SK-N-SH (cell line): ENCODE measurements around the gene SPAG9. TPM values are rescaled to one million over a fixed set of nuclear protein-coding genes. Genes with fewer than 3 reads are reported as not detected.

Experiments used
- CTCF ChIA-PET: fragments of 300-600, 350-600 bp; formaldehyde crosslinking; extraction: SDS; loops from one replicate; lab custom pipeline; 2021; lab: Yijun Ruan, JAX
- POLR2A ChIA-PET: fragments of 350-600 bp; sonication (Branson Sonifier 250); formaldehyde crosslinking; extraction: SDS; loops from one replicate; lab custom pipeline; 2020; ENCODE audit warnings: antibody characterized with exemption, inconsistent platforms; lab: Yijun Ruan, JAX
- DNase-seq: peaks from one replicate; pipeline ENCODE4 v3.0.0; 2012
- H2AFZ ChIP-seq: fragments of 200-600 bp; sonication (generic); 2 replicates; pipeline ENCODE4 v1.8.1; 2016; ENCODE audit warnings: antibody characterized with exemption, mild to moderate bottlenecking, low read depth
- H3F3A ChIP-seq: fragments of 200-600 bp; sonication (generic); replicated peaks from 2 replicates; pipeline ENCODE3; 2016; ENCODE audit warnings: antibody characterized with exemption, mild to moderate bottlenecking; ENCODE audit not compliant: insufficient read depth
- H3K27ac ChIP-seq, 2 experiments: fragments of 200-500 bp in 1 of 2; fragments of 200-600 bp in 1 of 2; sonication (Bioruptor generic) in 1 of 2; sonication (generic), shearing (Covaris generic) in 1 of 2; 2 replicates each; pipeline versions ENCODE4 v1.5.1 to v1.6.1; 2014 to 2016; ENCODE audit warnings: low read depth in 2 of 2, inconsistent platforms in 1 of 2, low read length in 1 of 2, mild to moderate bottlenecking in 1 of 2, mixed read lengths in 1 of 2
- H3K27me3 ChIP-seq: fragments of 200-600 bp; sonication (generic), shearing (Covaris generic); 2 replicates; pipeline ENCODE4 v1.6.1; 2016; ENCODE audit warnings: mixed run types; ENCODE audit not compliant: insufficient read depth
- H3K36me3 ChIP-seq, 2 experiments: fragments of 200-500 bp in 1 of 2; fragments of 200-600 bp in 1 of 2; sonication (Bioruptor generic) in 1 of 2; sonication (generic) in 1 of 2; replicated peaks in 1 of 2; 2 replicates each; pipeline versions ENCODE3 to v1.5.1; 2014 to 2016; ENCODE audit warnings: low read length in 1 of 2, mild to moderate bottlenecking in 1 of 2; ENCODE audit not compliant: insufficient read depth in 2 of 2, control insufficient read depth in 1 of 2
- H3K4me1 ChIP-seq, 2 experiments: fragments of 200-500 bp in 1 of 2; fragments of 200-600 bp in 1 of 2; sonication (Bioruptor generic) in 1 of 2; sonication (generic), shearing (Covaris generic) in 1 of 2; 2 replicates each; pipeline versions ENCODE4 v1.5.1 to v1.6.1; 2014 to 2016; ENCODE audit warnings: low read depth in 1 of 2, low read length in 1 of 2, mixed run types in 1 of 2; ENCODE audit not compliant: insufficient read depth in 2 of 2, control insufficient read depth in 1 of 2
- H3K4me2 ChIP-seq: fragments of 200-600 bp; sonication (generic), shearing (Covaris generic); 2 replicates; pipeline ENCODE4 v1.6.1; 2017; ENCODE audit warnings: mixed run types
- H3K4me3 ChIP-seq, 2 experiments: fragments of 200-500 bp in 1 of 2; fragments of 200-600 bp in 1 of 2; sonication (Bioruptor generic) in 1 of 2; sonication (generic), shearing (Covaris generic) in 1 of 2; 2 replicates each; pipeline versions ENCODE4 v1.5.1 to v1.8.1; 2014 to 2016; ENCODE audit warnings: low read depth in 2 of 2, inconsistent platforms in 1 of 2, low read length in 1 of 2, mild to moderate bottlenecking in 1 of 2, mixed read lengths in 1 of 2, moderate library complexity in 1 of 2
- H3K79me2 ChIP-seq: fragments of 200-600 bp; sonication (generic); 2 replicates; pipeline ENCODE4 v1.8.1; 2017; ENCODE audit warnings: mild to moderate bottlenecking; ENCODE audit not compliant: insufficient read depth
- H3K9ac ChIP-seq: fragments of 200-600 bp; sonication (generic); 2 replicates; pipeline ENCODE4 v1.6.1; 2017; ENCODE audit warnings: mixed run types
- H3K9me2 ChIP-seq: fragments of 200-600 bp; sonication (generic); 2 replicates; pipeline ENCODE4 v1.6.1; 2017; ENCODE audit warnings: mixed run types
- H3K9me3 ChIP-seq: fragments of 200-600 bp; sonication (generic); 2 replicates; pipeline ENCODE4 v1.6.1; 2017; ENCODE audit warnings: mixed run types, mild to moderate bottlenecking, moderate library complexity
- H4K20me1 ChIP-seq: fragments of 200-600 bp; sonication (generic); 2 replicates; pipeline ENCODE4 v1.6.1; 2017; ENCODE audit warnings: mild to moderate bottlenecking, mixed run types; ENCODE audit not compliant: insufficient read depth
- CHD2 ChIP-seq: fragments of 150-350 bp; IDR thresholded peaks from 2 replicates; pipeline ENCODE4 v1.6.1; 2018; ENCODE audit warnings: low read length; ENCODE audit not compliant: partially characterized antibody
- CTCF ChIP-seq: fragments of 200-600 bp; sonication (generic); IDR thresholded peaks from 2 replicates; pipeline ENCODE4 v1.6.1; 2017; ENCODE audit warnings: antibody characterized with exemption, mild to moderate bottlenecking, moderate library complexity
- EP300 ChIP-seq, 2 experiments: IDR thresholded peaks; 2 replicates each; pipeline versions ENCODE4 v1.4.0 to v1.6.1; 2012; ENCODE audit warnings: borderline replicate concordance in 1 of 2, low read depth in 1 of 2, low read length in 1 of 2
- EZH2phosphoT487 ChIP-seq: fragments of 200-600 bp; sonication (generic); IDR thresholded peaks from 2 replicates; pipeline ENCODE4 v1.6.1; 2017; ENCODE audit warnings: low read depth, mixed run types, mild to moderate bottlenecking, antibody characterized with exemption, moderate library complexity, borderline replicate concordance
- GATA2 ChIP-seq: sonication (generic); formaldehyde crosslinking; IDR thresholded peaks from 2 replicates; pipeline ENCODE4 v1.5.0; 2020; ENCODE audit warnings: mild to moderate bottlenecking, missing genetic modification reagents
- IRF3 ChIP-seq: fragments of 150-350 bp; IDR thresholded peaks from 2 replicates; pipeline ENCODE4 v1.6.1; 2016; ENCODE audit warnings: mild to moderate bottlenecking, low read depth, low read length
- JUND ChIP-seq: IDR thresholded peaks from 2 replicates; pipeline ENCODE4 v1.4.0; 2012
- PBX3 ChIP-seq: IDR thresholded peaks from 2 replicates; pipeline ENCODE4; 2012
- POLR2AphosphoS5 ChIP-seq: IDR thresholded peaks from 2 replicates; pipeline ENCODE4 v1.6.1; 2012; ENCODE audit warnings: low read depth, low read length
- RFX5 ChIP-seq: IDR thresholded peaks from 2 replicates; pipeline ENCODE4 v1.6.1; 2012; ENCODE audit warnings: mild to moderate bottlenecking, improper control_type of control experiment, low read length
- TCF12 ChIP-seq: IDR thresholded peaks from 2 replicates; pipeline ENCODE4 v1.4.0; 2012
- WGBS: methylation state at CpG from one replicate; pipeline ENCODE4 v1.1.6; 2017; ENCODE audit warnings: low lambda C conversion rate; 5-methylcytosine and 5-hydroxymethylcytosine counted together
- polyA plus RNA-seq, 3 experiments: library from polyadenylated mRNA; depleted of rRNA; stranded (reverse); fragments of >200 nt; gene quantifications; 2 replicates each; pipeline ENCODE4 v1.2.3, GENCODE V29; 2012
- TF ChIP-seq, protein P1 (sequence below): IDR thresholded peaks from 2 replicates; pipeline ENCODE4 v1.6.1; 2012; ENCODE audit warnings: mild to moderate bottlenecking, low read depth, low read length, moderate library complexity
- TF ChIP-seq, protein P2 (sequence below): IDR thresholded peaks from 2 replicates; pipeline ENCODE4 v1.4.0; 2012; ENCODE audit warnings: low read depth, borderline replicate concordance

Gene SPAG9
- polyA plus RNA-seq, 1 of the 3 experiments (the other 2 are of a cell fraction), result 32.1 TPM

DNA sequence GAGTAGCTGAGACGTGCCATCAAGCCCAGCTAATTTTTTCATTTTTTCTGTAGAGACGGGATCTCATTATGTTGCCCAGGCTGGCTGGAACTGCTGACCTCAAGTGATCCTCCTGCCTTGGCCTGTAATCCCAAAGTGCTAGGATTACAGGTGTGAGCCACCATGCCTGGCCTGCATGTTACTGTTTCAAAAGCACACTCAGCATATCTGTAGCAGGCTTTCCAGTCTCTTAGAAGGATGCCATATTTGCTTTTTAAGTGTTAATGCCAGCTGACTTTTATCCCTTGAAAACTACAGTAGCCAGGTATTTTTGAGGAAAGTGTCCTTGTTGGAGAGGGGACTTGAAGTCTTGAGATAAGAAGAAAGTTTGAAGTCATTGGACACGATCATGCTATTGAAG lies 15.3 kb upstream of the SPAG9 start:
- no peak overlapping the region for H3K4me2 ChIP-seq
- H3K9me2 ChIP-seq, result no peaks in the 10 kb centered on the region
- H2AFZ ChIP-seq, result no peak overlapping the region
- no peak overlapping the region for H3K9ac ChIP-seq
- 92% methylated on average over 3 of the region's 3 CpGs for WGBS
- no peak overlapping the region for H3K27ac ChIP-seq
- DNase-seq, result no peak
- POLR2A ChIA-PET, result interaction anchor here (0.6 kb wide), 1 partner anchor 409 kb away, joined by 3 read pairs; no protein-coding TSS in a partner anchor
- no peaks in the 10 kb centered on the region for H3K79me2 ChIP-seq
- no peaks in the 10 kb centered on the region; a peak in 1 of 4 replicates for H3K4me1 ChIP-seq
- peaks cover 4% of the 10 kb centered on the region for H3F3A ChIP-seq
- CTCF ChIA-PET, result interaction anchor here (0.8 to 1.7 kb wide), 5 partner anchors 15 to 508 kb away, joined by 3 to 10 read pairs (median 3); partner anchors contain the start of gene NME1
- TF ChIP-seq GATA2 (CRISPR knock-in tag) (no peak), TCF12 (no peak), RFX5 (no peak), JUND (no peak), POLR2AphosphoS5 (no peak), CHD2 (no peak), PBX3 (no peak), CTCF (no peak), IRF3 (no peak), EP300 (IDR thresholded peaks at IDR 0.05; ENCODE audit: borderline replicate concordance in 1 of 2, low read depth in 1 of 2, low read length in 1 of 2) (no peak), EZH2phosphoT487 (no peak)
- TF ChIP-seq, protein P1, sequence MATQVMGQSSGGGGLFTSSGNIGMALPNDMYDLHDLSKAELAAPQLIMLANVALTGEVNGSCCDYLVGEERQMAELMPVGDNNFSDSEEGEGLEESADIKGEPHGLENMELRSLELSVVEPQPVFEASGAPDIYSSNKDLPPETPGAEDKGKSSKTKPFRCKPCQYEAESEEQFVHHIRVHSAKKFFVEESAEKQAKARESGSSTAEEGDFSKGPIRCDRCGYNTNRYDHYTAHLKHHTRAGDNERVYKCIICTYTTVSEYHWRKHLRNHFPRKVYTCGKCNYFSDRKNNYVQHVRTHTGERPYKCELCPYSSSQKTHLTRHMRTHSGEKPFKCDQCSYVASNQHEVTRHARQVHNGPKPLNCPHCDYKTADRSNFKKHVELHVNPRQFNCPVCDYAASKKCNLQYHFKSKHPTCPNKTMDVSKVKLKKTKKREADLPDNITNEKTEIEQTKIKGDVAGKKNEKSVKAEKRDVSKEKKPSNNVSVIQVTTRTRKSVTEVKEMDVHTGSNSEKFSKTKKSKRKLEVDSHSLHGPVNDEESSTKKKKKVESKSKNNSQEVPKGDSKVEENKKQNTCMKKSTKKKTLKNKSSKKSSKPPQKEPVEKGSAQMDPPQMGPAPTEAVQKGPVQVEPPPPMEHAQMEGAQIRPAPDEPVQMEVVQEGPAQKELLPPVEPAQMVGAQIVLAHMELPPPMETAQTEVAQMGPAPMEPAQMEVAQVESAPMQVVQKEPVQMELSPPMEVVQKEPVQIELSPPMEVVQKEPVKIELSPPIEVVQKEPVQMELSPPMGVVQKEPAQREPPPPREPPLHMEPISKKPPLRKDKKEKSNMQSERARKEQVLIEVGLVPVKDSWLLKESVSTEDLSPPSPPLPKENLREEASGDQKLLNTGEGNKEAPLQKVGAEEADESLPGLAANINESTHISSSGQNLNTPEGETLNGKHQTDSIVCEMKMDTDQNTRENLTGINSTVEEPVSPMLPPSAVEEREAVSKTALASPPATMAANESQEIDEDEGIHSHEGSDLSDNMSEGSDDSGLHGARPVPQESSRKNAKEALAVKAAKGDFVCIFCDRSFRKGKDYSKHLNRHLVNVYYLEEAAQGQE, result no peak
- TF ChIP-seq, protein P2, sequence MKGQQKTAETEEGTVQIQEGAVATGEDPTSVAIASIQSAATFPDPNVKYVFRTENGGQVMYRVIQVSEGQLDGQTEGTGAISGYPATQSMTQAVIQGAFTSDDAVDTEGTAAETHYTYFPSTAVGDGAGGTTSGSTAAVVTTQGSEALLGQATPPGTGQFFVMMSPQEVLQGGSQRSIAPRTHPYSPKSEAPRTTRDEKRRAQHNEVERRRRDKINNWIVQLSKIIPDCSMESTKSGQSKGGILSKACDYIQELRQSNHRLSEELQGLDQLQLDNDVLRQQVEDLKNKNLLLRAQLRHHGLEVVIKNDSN, result no peak
- TF ChIP-seq, all 33 proteins: peak for 0
- H3K27me3 ChIP-seq, result no peaks in the 10 kb centered on the region
- no peaks in the 10 kb centered on the region for H4K20me1 ChIP-seq
- no peaks in the 10 kb centered on the region for H3K9me3 ChIP-seq
- no peaks in the 10 kb centered on the region for H3K36me3 ChIP-seq
- H3K4me3 ChIP-seq, result no peak overlapping the region
